HG02970 (cell line): ENCODE measurements around the gene MFAP3L.
"Not testable (repeated sequence)": the region's sequence is repeated elsewhere in the genome, so short reads cannot be mapped to it uniquely, and the experiment has no call there.

Experiments used
- ATAC-seq: cut with Tn5 transposase; IDR thresholded peaks from one replicate; pipeline ENCODE4 v1.9.1; 2021; ENCODE audit warnings: mild to moderate bottlenecking, moderate library complexity, moderate number of reproducible peaks; ENCODE audit not compliant: unreplicated experiment, low FRiP score

Gene MFAP3L

GRCh38 chr4:169952236-169953002 is 73.8 kb downstream of the MFAP3L start:
- no peak for ATAC-seq

- no peak for ATAC-seq
These were observed 77.9 kb downstream of the MFAP3L start for GRCh38 chr4:169948271-169948670.

DNA sequence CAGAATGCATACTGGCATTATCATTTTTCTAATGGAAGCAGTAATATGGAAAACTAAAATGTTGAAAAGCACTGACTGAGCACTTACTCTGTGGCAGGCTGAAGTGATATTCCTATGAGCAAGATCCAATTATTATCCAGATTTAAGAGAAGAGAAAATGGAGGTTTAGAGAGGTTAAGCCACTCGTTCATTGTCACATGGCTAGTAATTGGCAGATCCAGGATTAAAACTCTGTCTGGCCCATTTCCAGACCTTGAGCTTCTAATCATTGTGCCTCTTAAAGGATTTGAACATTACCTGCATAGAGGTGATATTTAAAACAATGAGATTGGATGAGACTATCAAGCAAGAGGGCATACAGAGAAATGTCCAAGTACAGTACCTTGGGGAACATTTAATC is 80.6 kb downstream of the MFAP3L start:
- ATAC-seq = no peak

GRCh38 chr4:169943601-169944000 is 82.6 kb downstream of the MFAP3L start:
- ATAC-seq = not testable (repeated sequence)

DNA sequence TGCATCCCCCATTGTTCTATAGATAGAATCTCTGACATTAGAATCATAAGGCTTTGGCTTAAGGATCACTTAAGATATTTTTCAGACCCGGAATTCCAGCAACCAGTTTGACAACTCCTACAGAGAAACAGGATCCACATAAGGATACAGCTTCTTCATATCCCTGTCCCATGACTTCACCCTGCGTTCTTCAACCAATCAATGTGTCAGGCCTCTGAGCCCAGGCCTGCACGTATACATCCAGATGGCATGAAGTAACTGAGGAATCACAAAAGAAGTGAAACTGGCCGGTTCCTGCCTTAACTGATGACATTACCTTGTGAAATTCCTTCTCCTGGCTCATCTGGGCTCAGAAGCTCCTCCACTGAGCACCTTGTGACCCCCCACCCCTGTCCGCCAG is 85.1 kb downstream of the MFAP3L start:
- no peak for ATAC-seq

GRCh38 chr4:169940460-169940859 is 85.7 kb downstream of the MFAP3L start:
- no peak for ATAC-seq
